Endothelial cell of hepatic sinusoid (primary cell): ENCODE data around the gene ARL6IP1.

Experiments
- in situ Hi-C: cut with HindIII; loops from 2 replicates; pipeline ENCODE4 v1.10.0; 2017; ENCODE audit warnings: low sequenced_read_pairs

The ARL6IP1 gene

GRCh38 chr16:18801145-18801972 is at the start of gene ARL6IP1:
TSS of gene ARL6IP1 (minus strand) at chr16:18801549. CDS start at chr16:18801466, 83 bp downstream.
- in situ Hi-C loops = no loop called here

GRCh38 chr16:18846416-18846815 is 45.1 kb upstream of the ARL6IP1 start:
- in situ Hi-C loops = no loop called here

GRCh38 chr16:18842565-18842964 is 41.2 kb upstream of the ARL6IP1 start:
- in situ Hi-C loops = no loop called here

- in situ Hi-C loops = no loop called here
Observed at GRCh38 chr16:18841833-18842525, 40.6 kb upstream of the ARL6IP1 start.

GRCh38 chr16:18839555-18839954 is 38.2 kb upstream of the ARL6IP1 start:
- in situ Hi-C loops = no loop called here

GRCh38 chr16:18836702-18837101 is 35.4 kb upstream of the ARL6IP1 start:
- in situ Hi-C loops = no loop called here

- in situ Hi-C loops = no loop called here
Observed at GRCh38 chr16:18834864-18835263, 33.5 kb upstream of the ARL6IP1 start.

- in situ Hi-C loops = no loop called here
Observed at GRCh38 chr16:18833707-18834505, 32.6 kb upstream of the ARL6IP1 start.

- in situ Hi-C loops = no loop called here
Observed at GRCh38 chr16:18832613-18833012, 31.3 kb upstream of the ARL6IP1 start.

GRCh38 chr16:18832006-18832405 is 30.7 kb upstream of the ARL6IP1 start:
- in situ Hi-C loops = no loop called here

GRCh38 chr16:18829251-18829650 is 27.9 kb upstream of the ARL6IP1 start:
- in situ Hi-C loops = no loop called here

GRCh38 chr16:18827890-18828289 is 26.5 kb upstream of the ARL6IP1 start:
- in situ Hi-C loops = no loop called here

GRCh38 chr16:18816286-18816685 is 14.9 kb upstream of the ARL6IP1 start:
- in situ Hi-C loops = no loop called here

GRCh38 chr16:18811925-18812324 is 10.6 kb upstream of the ARL6IP1 start:
- in situ Hi-C loops = no loop called here

GRCh38 chr16:18809165-18809564 is 7.8 kb upstream of the ARL6IP1 start:
- in situ Hi-C loops = no loop called here

GRCh38 chr16:18805257-18805773 is 4.0 kb upstream of the ARL6IP1 start:
- in situ Hi-C loops = no loop called here

GRCh38 chr16:18804540-18804939 is 3.2 kb upstream of the ARL6IP1 start:
- in situ Hi-C loops = no loop called here

GRCh38 chr16:18803569-18804462 is 2.5 kb upstream of the ARL6IP1 start:
- in situ Hi-C loops = no loop called here

- in situ Hi-C loops = no loop called here
Observed at GRCh38 chr16:18802767-18803343, 1.5 kb upstream of the ARL6IP1 start.

GRCh38 chr16:18800775-18801144 is 589 bp downstream of the ARL6IP1 start:
- in situ Hi-C loops = no loop called here
